AG10803 (cell line): ENCODE results near the gene LENG1.
"Not testable (repeated sequence)": the region's sequence is repeated elsewhere in the genome, so short reads cannot be mapped to it uniquely, and the experiment has no call there.

Experiments
- DNase-seq: peaks from one replicate; pipeline ENCODE4 v3.0.0; 2010; ENCODE audit warnings: low read depth
- H3K4me3 ChIP-seq: 2 replicates; pipeline ENCODE4 v1.5.1; 2011; ENCODE audit warnings: mild to moderate bottlenecking, low read length, control low read depth
- TF ChIP-seq, protein P1 (sequence below): conservative IDR thresholded peaks from 2 replicates; pipeline ENCODE4 v1.5.1; 2011; ENCODE audit warnings: mild to moderate bottlenecking, low read length, control low read depth, inconsistent platforms

LENG1 gene

DNA sequence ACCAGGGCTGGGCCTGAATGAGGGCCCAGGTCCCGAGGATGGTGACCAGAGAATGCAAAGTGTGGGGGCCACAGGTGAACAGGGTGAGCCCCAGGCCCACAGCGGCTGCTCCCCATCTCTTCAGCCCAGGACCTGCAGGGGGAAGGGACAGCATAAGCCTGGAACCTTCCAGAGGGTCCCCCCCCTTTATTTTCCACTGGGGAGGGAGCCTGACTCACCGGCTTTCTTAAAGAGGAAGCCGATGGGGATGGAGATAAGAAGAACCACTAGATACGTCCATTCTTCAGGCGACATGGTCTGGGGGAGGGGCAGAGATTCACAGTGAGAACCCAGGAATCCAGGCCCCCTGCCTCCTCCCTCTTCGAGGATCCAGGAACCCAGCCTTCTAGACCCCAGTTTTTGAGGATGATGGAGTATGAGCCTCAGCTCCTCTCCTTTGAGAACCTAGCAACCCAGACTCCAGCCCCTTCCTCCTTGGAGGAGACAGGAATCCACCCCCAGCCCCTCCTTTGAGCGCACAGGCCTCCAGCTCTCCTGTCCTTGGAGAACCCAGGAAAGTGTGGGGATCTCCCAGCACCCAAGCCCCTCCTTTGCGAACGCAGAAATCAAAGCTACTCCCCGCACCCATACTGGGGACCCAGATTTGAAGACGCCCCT lies 28.8 kb upstream of the LENG1 start:
- DNase-seq, result peak; percentile 30
- TF ChIP-seq, protein P1, sequence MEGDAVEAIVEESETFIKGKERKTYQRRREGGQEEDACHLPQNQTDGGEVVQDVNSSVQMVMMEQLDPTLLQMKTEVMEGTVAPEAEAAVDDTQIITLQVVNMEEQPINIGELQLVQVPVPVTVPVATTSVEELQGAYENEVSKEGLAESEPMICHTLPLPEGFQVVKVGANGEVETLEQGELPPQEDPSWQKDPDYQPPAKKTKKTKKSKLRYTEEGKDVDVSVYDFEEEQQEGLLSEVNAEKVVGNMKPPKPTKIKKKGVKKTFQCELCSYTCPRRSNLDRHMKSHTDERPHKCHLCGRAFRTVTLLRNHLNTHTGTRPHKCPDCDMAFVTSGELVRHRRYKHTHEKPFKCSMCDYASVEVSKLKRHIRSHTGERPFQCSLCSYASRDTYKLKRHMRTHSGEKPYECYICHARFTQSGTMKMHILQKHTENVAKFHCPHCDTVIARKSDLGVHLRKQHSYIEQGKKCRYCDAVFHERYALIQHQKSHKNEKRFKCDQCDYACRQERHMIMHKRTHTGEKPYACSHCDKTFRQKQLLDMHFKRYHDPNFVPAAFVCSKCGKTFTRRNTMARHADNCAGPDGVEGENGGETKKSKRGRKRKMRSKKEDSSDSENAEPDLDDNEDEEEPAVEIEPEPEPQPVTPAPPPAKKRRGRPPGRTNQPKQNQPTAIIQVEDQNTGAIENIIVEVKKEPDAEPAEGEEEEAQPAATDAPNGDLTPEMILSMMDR, result no peak
- peak overlapping the region; percentile 72 for H3K4me3 ChIP-seq

DNA sequence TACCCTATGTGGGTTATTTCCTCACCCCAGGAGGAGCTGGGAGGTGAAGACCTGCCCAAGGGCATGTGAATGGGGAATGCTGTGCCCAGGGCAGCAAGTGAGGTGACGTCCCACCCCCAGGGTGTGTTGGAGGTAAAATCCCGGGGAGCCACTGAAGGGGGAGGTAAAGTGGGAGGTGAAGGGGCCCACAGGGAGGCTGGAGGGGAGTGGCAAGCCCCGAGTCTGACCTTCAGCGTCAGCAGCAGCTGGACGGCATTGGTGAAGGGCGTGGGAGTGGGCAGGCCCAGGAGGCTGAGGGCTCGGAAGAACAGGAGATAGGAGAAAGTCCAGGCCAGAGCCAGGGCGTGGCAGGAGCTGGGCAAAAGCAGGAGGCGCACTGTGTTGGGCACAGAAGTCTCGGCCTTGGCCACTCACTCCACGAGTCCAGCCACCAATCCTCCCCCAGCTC lies 27.4 kb upstream of the LENG1 start:
- TF ChIP-seq, protein P1, result no peak
- H3K4me3 ChIP-seq, result no peak overlapping the region
- DNase-seq, result no peak

DNA sequence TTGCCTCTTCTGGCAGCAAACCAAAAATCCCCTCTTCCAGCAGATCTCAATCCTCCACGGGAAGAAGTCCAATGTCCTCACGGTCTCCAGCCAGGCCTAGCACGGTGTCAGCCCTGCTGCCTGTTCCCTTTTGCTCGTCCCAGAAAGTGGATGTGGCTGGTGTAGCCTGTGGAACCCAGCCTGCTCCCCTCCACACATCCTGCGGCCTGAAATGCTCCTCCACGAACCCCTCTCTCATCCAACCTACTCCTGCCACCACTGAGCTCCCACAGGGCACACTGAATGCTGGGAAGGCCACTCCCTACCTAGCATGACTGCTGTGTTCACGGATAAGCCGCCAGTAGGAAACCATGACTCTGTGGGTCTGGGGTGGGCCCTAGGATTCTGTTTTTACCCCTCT lies 26.8 kb upstream of the LENG1 start:
- DNase-seq, result no peak
- no peak overlapping the region for H3K4me3 ChIP-seq
- TF ChIP-seq, protein P1, result no peak

DNA sequence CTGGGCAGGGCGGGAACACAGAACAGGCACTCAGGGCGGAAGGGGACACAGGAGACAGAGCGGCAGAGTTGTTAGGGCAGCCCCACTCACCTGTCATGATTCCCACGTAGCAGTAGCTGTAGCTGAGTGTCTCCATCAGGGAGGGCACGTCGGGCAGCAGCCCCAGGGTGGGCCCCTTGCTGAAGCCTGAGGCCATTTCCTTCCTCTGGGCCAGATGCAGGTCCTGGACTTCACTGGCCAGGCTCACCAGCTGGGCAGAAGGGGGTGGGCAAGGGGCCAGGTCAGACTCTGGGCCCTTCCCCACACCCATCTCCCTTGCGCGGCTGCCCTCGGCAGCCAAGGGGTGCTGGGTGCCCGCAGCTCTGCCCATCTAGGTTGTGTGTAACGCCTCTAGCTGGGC lies 23.9 kb upstream of the LENG1 start:
- no peak overlapping the region for H3K4me3 ChIP-seq
- DNase-seq, result no peak
- TF ChIP-seq, protein P1, result no peak

DNA sequence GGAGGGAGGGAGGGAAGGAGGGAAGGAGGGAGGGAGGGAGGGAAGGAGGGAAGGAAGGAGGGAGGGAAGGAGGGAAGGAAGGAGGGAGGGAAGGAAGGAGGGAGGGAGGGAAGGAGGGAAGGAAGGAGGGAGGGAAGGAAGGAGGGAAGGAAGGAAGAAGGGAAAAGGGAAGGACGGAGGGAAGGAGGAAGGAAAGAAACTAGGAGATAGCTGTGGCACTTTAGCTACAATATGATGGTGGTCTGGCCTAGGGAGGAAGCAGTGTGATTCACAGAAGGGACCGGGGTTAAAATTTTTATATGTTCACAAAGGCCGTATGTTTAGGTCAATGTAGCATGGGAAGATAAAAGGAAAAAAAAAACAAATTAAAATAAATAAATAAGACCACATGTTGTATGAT lies 22.4 kb upstream of the LENG1 start:
- not testable (repeated sequence) for DNase-seq

DNA sequence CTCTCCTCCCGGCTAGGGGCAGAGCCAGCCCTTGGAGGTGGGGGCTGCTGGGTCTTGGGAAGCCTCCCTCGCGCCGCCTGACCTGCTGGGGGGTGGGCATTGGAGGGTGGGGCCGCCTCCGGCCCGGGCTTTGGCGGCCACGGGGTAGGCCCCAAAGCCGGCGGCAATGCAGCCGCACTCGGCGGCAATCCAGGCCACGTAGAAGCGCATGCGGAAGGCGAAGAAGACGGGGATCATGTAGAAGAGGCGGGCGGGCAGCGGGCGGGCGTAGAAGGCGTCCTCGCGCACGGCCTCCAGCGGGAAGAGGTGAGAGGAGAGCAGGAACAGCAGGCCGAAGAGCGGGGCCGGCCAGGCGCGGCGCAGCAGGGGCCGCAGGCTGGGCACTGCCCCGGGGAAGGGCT lies 21.2 kb upstream of the LENG1 start:
- DNase-seq, result no peak
- H3K4me3 ChIP-seq, result no peak overlapping the region
- TF ChIP-seq, protein P1, result no peak

More for the DNA sequence above, 22.4 kb upstream of the LENG1 start:
- H3K4me3 ChIP-seq, result not testable (repeated sequence)

DNA sequence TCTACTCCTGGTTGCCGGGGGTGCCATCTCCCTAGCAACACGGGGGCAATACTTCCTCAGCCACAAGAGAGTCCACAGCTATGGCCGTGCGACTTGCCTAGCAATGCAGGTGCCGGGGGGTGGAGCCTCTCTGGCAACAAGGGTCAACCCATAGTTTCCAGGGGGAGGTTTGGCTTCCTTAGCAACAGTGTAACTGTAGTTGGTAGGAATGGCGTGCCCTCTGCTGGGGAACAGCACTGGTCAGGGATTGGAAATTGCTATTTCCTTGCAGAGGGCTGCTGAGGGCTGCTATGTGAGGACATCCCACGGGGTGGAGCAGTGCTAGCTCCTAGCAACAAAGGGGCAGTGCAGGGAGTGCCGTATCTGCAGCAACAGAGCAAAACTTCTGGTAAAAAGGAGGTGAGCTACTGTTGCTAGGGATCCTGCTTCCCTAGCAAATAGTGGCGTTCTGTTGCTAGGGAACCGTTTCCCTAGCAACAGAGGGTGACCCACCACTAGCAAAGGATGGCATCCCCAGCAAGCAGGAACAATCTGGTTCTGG lies 20.5 kb upstream of the LENG1 start:
- TF ChIP-seq, protein P1, result no peak
- no peak for DNase-seq
- no peak overlapping the region for H3K4me3 ChIP-seq
